Gastroesophageal sphincter (tissue), 4 donors: ENCODE measurements around the gene TET1. TPM values are rescaled to one million over a fixed set of nuclear protein-coding genes. Genes with fewer than 3 reads are reported as not detected.
"Not testable (repeated sequence)": the region's sequence is repeated elsewhere in the genome, so short reads cannot be mapped to it uniquely, and the experiment has no call there.

ENCODE experiments used
- ATAC-seq: fragments of 150-250 bp; one replicate; pipeline ENCODE4 v1.9.1; 2016; ENCODE audit warnings: mild to moderate bottlenecking, moderate library complexity
- H3K27ac ChIP-seq, 4 donors: fragments of 200-600 bp; sonication (generic) in 3 of 4; 1 replicate in 3 of 4; 2 replicates in 1 of 4; pipeline ENCODE4 v1.5.1; 2016 to 2019
- H3K27me3 ChIP-seq: fragments of 200-600 bp; sonication (generic); one replicate; pipeline ENCODE4 v1.5.1; 2019
- H3K36me3 ChIP-seq, 2 donors: fragments of 200-600 bp; sonication (generic); one replicate each; pipeline ENCODE4 v1.5.1; 2019; ENCODE audit warnings: control low read depth in 1 of 2
- H3K4me1 ChIP-seq, 3 donors: fragments of 200-600 bp; sonication (generic); 1 replicate in 2 of 3; 2 replicates in 1 of 3; pipeline ENCODE4 v1.5.1; 2016 to 2019; ENCODE audit warnings: control low read depth in 2 of 3
- H3K4me3 ChIP-seq, 2 donors: fragments of 200-600 bp; sonication (generic); one replicate each; pipeline ENCODE4 v1.5.1; 2019; ENCODE audit warnings: mild to moderate bottlenecking in 1 of 2, moderate library complexity in 1 of 2
- H3K9me3 ChIP-seq, 3 donors: fragments of 200-600 bp; sonication (generic); one replicate each; pipeline ENCODE4 v1.5.1; 2017 to 2019; ENCODE audit warnings: control low read depth in 2 of 3
- CTCF ChIP-seq, 4 experiments: fragments of 200-600 bp in 2 of 4; fragments of 450-650 bp in 2 of 4; sonication (generic) in 1 of 4; IDR thresholded peaks; one replicate each; pipeline ENCODE4 v1.5.1; 2017 to 2019; ENCODE audit warnings: antibody characterized with exemption in 4 of 4, mild to moderate bottlenecking in 2 of 4, moderate library complexity in 2 of 4
- EP300 ChIP-seq: sonication (generic); formaldehyde crosslinking; IDR thresholded peaks from one replicate; pipeline ENCODE4 v1.6.1; 2017; ENCODE audit warnings: antibody characterized with exemption, mild to moderate bottlenecking
- POLR2A ChIP-seq, 2 donors: fragments of 450-650 bp; IDR thresholded peaks; one replicate each; pipeline ENCODE4 v1.6.1; 2017; ENCODE audit warnings: antibody characterized with exemption in 2 of 2, mild to moderate bottlenecking in 2 of 2, moderate library complexity in 1 of 2
- POLR2AphosphoS5 ChIP-seq: sonication (generic); formaldehyde crosslinking; IDR thresholded peaks from one replicate; pipeline ENCODE4 v1.6.1; 2017; ENCODE audit warnings: antibody characterized with exemption
- WGBS, 2 donors: methylation state at CpG; one replicate each; pipeline ENCODE4 v1.1.5; 2018; ENCODE audit warnings: low coverage in 1 of 2; 5-methylcytosine and 5-hydroxymethylcytosine counted together
- total RNA-seq, 4 donors: library from RNA; depleted of rRNA; stranded (reverse); fragments of >200 nt; gene quantifications; one replicate each; pipeline ENCODE4 v1.1.0, GENCODE V29; 2016

The TET1 gene
- total RNA-seq, 4 donors from 2014 or later: 7.2 to 14.5 (median 9.8) TPM

GRCh38 chr10:68574051-68574450 is 13.9 kb downstream of the TET1 start:
- 88% methylated on average over 2 of the region's 2 CpGs; no CpG with 5 or more reads in 1 of the 2 donors for WGBS, 2 donors

GRCh38 chr10:68576118-68576517 is 16.0 kb downstream of the TET1 start:
- ATAC-seq: no peak
- no peaks in the 10 kb centered on the region for H3K9me3 ChIP-seq
- H3K36me3 ChIP-seq: peaks cover 0 to 15% of the 10 kb centered on the region in 2 donors
- TF ChIP-seq POLR2AphosphoS5 (no peak), POLR2A (IDR thresholded peaks at IDR 0.05) (no peak), EP300 (no peak), CTCF (IDR thresholded peaks at IDR 0.05) (no peak)
- H3K27me3 ChIP-seq: no peaks in the 10 kb centered on the region
- no peak overlapping the region for H3K27ac ChIP-seq
- H3K4me1 ChIP-seq: peaks cover 0 to 15% (median 0%) of the 10 kb centered on the region in 3 donors
- 79 to 100% methylated on average over 5 of the region's 5 CpGs for WGBS, 2 donors
- no peak overlapping the region for H3K4me3 ChIP-seq

More at GRCh38 chr10:68574051-68574450, 13.9 kb downstream of the TET1 start:
- Histone ChIP-seq H3K27me3 (no peaks in the 10 kb centered on the region), H3K9me3 (no peaks in the 10 kb centered on the region), H3K4me1 (peaks cover 0 to 11% (median 0%) of the 10 kb centered on the region in 3 donors), H3K36me3 (peaks cover 0 to 15% of the 10 kb centered on the region in 2 donors), H3K27ac (no peak overlapping the region), H3K4me3 (no peak overlapping the region)
- no peak for TF ChIP-seq POLR2A (IDR thresholded peaks at IDR 0.05)
- TF ChIP-seq CTCF (IDR thresholded peaks at IDR 0.05): no peak
- TF ChIP-seq POLR2AphosphoS5: no peak
- TF ChIP-seq EP300: no peak
- ATAC-seq: no peak

GRCh38 chr10:68578974-68579373 is 18.8 kb downstream of the TET1 start:
- Histone ChIP-seq H3K4me1 (peaks cover 0 to 6% (median 0%) of the 10 kb centered on the region in 3 donors), H3K36me3 (peaks cover 0 to under 1% of the 10 kb centered on the region in 2 donors), H3K9me3 (no peaks in the 10 kb centered on the region), H3K27ac (no peak overlapping the region), H3K27me3 (no peaks in the 10 kb centered on the region), H3K4me3 (no peak overlapping the region)
- peak; percentile 61 for ATAC-seq
- 46 to 50% methylated on average over 2 of the region's 2 CpGs for WGBS, 2 donors
- TF ChIP-seq CTCF (IDR thresholded peaks at IDR 0.05) (no peak), POLR2A (IDR thresholded peaks at IDR 0.05) (no peak), POLR2AphosphoS5 (no peak), EP300 (no peak)

- H3K27me3 ChIP-seq, H3K4me1 ChIP-seq, ATAC-seq, H3K4me3 ChIP-seq, H3K36me3 ChIP-seq, H3K27ac ChIP-seq, H3K9me3 ChIP-seq: not testable (repeated sequence)
- WGBS, 2 donors: 95 to 98% methylated on average over 4 to 6 of the region's 6 CpGs
Observed at GRCh38 chr10:68584187-68584586, 24.1 kb downstream of the TET1 start.

GRCh38 chr10:68586606-68587305 is 26.6 kb downstream of the TET1 start:
- WGBS, 2 donors: 90 to 96% methylated on average over 4 to 5 of the region's 5 CpGs
- TF ChIP-seq EP300: no peak
- no peak for TF ChIP-seq CTCF (IDR thresholded peaks at IDR 0.05)
- TF ChIP-seq POLR2A (IDR thresholded peaks at IDR 0.05): no peak
- TF ChIP-seq POLR2AphosphoS5: no peak
- no peak for ATAC-seq
- H3K4me1 ChIP-seq: no peaks in the 10 kb centered on the region
- no peak overlapping the region for H3K4me3 ChIP-seq
- H3K27ac ChIP-seq: no peak overlapping the region
- no peaks in the 10 kb centered on the region for H3K9me3 ChIP-seq
- no peaks in the 10 kb centered on the region for H3K27me3 ChIP-seq
- H3K36me3 ChIP-seq: peaks cover 0 to 4% of the 10 kb centered on the region in 2 donors
